RCC 7860 (cell line): ENCODE data around the gene EP300.
"Not testable (repeated sequence)": the region's sequence is repeated elsewhere in the genome, so short reads cannot be mapped to it uniquely, and the experiment has no call there.

ENCODE experiments used
- DNase-seq: peaks from one replicate; pipeline ENCODE4 v3.0.0-alpha.2; 2015; ENCODE audit warnings: low spot score
- FAIRE-seq: peaks from 2 replicates; lab custom pipeline; 2012; peaks lifted over from hg19 to GRCh38; lab: Jason Lieb, UNC

The EP300 gene

DNA sequence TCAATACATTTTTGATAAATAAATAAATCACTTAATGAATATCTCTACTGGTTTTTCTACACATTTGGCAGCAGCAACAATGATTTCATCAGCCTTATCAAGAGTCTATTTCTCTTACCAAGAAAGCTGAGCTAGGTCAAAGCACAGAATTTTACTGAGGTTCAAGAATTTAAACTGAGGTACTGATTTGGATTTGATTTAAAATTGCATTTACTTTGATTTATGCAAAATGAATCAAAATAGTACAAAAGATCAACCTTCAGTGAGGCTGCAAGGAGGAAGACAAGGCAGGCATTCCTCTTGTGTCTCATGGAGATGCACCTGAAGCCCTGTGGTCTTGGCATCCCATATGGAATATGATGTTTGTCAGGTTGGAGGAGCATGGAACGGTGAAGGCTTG lies 15.5 kb upstream of the EP300 start:
- DNase-seq (no peak), FAIRE-seq (no peak)

DNA sequence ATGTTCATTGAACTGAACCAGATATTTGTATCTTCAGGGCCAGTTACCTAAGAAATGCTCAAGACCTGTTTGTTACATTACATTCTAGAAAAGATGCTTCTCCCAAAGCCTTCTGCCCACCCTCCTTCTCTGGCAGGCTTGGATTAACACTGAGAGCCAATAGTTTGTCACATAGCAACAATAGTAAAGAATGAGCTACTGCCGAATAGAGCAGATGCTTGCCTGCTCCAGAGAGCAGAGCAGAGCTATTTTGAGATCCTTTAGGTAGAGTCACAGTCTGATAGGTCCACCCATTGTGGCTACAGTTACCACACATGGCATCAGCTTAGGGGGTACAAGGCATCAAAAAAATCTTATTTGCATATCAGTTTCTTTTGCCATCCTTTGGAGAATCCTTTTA lies 13.5 kb upstream of the EP300 start:
- FAIRE-seq, result no peak
- no peak for DNase-seq

DNA sequence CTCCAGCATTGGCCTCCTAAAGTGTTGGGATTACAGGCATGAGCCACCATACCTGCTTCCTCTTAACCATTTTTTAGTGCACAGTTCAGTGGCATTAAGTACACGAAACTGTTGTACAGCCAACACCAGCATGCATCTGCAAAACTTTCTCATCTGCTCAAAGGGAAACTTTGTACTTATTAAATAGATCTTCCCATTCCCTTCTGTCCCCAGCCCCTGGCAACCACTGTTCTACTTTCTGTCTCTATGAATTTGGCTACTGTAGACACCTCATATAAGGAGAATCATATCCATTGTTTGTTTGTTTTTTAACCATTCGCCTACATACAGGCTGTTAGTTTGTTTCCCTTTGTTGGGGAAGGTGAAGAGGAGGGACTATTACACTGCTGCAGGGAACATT lies 6.5 kb upstream of the EP300 start:
- no peak for FAIRE-seq

DNA sequence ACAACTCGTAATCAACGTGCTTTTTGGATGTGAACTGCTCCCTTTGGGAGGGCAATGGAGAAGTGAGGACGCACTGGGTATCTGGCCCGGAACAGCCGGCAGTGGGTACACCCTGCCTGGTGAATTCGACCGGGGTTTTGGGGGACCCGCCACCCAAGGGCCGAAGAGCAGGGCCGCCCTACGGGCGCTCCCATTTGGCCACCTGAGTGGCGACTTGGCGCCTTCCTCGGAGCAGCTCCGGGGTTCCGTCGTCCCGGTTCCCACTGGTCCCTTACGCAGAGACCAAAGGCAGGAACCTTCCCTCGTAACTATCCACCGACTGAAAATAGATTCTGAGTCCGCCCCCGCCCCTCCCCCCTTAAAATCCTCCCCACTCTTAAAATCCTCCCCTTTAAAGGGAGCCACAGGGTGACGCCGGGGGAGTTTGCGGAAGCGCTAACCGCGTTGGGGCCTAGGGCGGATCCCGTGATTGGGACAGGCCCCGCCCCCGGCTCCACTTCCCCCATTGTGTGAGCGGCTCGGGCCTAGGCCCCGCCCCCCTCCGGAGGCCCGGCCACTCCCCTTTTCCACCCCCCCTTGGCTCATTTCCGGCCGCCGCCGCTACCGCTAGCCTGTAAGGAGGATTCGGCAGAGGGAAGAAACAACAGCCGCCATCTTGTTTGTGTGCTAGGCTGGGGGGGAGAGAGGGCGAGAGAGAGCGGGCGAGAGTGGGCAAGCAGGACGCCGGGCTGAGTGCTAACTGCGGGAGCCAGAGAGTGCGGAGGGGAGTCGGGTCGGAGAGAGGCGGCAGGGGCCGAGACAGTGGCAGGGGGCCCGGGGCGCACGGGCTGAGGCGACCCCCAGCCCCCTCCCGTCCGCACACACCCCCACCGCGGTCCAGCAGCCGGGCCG lies 1.0 kb upstream of the EP300 start:
- DNase-seq (peak; percentile 93), FAIRE-seq (peak; percentile 89)

More for the DNA sequence above, 6.5 kb upstream of the EP300 start:
- DNase-seq, result no peak

DNA sequence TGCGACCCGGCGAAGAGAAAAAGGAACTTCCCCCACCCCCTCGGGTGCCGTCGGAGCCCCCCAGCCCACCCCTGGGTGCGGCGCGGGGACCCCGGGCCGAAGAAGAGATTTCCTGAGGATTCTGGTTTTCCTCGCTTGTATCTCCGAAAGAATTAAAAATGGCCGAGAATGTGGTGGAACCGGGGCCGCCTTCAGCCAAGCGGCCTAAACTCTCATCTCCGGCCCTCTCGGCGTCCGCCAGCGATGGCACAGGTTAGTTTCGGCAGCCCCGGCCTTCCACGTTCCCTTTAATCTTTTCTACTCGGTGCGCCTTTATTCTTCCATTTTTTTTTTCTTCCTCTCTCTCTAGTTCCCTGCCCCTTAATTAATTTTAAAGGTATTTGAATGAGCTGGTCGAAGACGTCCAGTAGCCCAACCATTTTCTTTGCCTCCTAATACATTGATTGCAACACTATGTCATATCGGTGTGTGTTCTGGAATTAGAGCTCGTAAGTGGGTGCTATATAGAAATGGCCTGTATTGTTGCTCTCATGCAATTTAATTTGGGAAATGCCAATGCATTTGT lies 537 bp downstream of the EP300 start:
- DNase-seq, result no peak
- no peak for FAIRE-seq

DNA sequence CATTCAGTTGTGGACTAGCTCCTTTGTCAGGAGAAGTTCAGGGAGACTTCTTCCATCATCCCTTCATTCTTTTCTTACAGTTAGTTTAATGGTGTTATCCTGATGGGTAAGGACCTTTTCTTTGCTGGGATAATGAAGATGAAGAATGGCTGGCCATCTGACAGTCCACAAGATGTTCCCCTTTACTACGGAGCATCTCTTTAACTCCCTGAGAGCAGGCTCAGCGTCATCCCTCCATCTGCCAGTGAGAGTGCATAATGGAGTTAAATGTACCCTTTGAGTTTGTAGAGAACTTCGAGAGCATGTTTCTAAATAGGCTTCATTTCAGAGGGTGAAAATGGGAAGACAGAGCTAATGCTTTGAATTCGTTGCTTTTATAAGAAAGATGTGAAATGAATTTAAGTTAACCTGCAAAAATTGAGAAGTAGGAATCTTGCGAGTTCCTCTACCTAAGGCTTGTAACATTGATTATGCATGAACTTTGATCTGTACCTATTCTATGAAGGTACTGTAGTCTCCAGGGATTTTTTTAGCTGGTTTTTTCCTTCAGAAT lies 1.7 kb downstream of the EP300 start:
- FAIRE-seq (no peak), DNase-seq (no peak)

DNA sequence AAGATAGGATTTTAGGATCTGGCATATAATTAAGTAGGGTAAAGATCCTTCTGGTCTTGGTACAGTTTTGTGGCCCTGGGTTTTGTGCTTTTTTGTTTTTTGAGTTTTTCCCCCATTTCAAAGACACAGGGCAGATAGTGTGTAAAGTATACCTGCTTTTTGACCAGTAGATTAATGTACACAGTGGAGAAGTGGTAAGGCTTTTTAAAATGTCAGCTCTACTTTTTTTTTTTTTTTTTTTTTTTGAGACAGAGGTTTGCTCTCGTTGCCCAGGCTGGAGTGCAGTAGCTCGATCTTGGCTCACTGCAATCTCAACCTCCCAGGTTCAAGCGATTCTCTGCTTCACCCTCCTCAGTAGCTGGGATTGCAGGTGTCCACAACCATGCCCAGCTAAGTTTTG lies 4.0 kb downstream of the EP300 start:
- FAIRE-seq (no peak), DNase-seq (no peak)

DNA sequence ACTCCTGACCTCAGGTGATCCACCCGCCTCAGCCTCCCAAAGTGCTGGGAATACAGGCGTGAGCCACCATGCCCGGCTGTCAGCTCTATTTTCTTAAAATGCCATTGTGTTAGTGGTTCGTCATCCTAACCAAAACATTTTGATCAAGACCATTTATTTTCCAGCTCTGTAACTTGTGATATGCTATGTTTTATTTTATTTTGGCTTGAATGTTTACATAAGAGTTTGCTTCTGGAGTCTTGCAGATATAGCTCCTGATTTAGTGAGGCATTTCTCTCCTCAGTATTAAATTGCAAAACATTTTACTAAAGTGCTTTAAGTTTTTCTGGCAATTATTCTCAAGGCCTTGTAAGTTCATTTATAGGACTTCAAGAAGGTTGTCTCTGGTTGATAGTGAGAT lies 4.4 kb downstream of the EP300 start:
- no peak for DNase-seq
- no peak for FAIRE-seq

DNA sequence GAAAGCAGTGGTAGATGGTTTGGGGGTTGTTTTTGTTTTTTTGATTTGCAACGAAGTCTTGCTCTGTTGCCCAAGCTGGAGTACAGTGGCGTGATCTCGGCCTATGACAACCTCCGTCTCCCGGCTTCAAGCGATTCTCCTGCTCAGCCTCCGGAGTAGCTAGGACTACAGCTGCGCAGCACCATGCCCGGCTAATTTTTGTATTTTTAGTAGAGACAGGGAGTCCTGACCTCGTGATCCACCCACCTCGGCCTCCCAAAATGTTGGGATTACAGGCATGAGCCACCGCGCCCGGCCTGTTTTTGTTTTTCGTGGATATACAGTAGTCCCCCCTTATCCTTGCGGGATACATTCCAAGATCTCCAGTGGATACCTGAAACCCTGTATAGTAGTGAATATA lies 6.6 kb downstream of the EP300 start:
- FAIRE-seq (no peak), DNase-seq (no peak)

DNA sequence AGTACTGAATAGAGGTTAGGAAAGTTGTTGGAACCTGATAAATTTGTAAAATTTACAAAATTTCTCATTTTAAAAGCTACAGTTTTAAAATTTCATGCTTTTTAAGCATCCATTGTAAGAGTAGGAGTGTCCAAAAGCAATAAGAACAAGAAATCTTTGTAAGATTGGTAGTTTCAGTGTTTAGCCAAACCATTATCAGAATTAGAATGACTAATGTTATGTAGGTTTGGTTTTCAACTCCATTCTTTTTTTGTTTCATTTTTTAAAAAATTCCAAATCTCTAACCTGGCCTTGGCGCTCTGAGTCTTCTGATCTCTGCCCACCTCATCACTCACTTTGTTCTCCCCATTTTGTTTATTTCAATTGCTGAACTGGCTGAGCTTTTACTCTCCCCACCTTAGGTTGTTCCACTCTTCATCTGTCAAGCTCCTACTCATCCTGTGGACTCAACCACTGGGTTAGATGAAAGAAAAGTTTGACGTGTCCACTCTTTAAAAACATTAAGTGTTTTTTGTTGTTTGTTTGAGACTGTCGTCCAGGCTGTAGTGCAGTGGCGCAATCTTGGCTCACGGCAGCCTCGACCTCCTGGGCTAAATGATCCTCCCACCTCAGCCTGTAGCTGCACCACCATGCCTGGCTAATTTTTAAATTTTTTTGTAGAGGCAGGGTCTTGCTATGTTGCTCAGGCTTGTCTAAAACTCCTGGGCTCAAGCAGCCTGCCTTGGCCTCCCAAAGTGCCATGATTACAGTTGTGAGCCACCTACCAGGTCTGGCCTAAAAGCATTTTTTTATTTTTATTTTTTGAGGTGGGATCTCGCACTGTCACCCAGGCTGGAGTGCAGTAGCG lies 14.0 kb downstream of the EP300 start:
- FAIRE-seq (no peak), DNase-seq (no peak)

DNA sequence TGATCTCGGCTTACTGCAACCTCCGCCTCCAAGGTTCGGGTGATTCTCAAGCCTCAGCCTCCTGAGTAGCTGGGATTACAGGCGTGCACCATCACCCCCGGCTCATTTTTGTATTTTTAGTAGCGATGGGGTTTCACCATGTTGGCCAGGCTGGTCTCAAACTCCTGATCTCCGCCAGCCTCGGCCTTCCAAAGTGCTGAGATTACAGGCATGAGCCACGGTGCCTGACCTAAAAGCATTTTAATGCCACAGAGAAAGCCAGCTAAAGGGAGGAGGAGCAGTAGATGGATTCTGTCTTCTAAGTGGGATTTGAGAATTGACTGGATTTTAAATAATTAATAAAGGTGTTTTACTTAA lies 14.6 kb downstream of the EP300 start:
- DNase-seq, FAIRE-seq: not testable (repeated sequence)

DNA sequence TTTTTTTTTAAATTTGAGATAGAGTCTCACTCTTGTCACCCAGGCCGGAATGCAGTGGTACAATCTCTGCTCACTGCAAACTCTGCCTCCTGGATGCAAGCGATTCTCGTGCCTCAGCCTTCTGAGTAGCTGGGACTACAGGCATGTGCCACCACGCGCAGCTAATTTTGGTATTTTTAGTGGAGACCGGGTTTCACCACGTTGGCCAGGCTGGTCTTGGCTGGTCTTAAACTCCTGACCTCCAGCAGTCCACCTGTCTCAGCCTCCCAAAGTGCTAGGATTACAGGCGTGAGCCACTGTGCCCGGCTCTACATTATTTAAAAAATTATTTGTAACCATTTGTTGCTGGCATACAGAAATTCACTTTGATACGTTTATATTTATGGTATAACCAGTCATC lies 18.6 kb downstream of the EP300 start:
- no peak for FAIRE-seq
- DNase-seq, result no peak

DNA sequence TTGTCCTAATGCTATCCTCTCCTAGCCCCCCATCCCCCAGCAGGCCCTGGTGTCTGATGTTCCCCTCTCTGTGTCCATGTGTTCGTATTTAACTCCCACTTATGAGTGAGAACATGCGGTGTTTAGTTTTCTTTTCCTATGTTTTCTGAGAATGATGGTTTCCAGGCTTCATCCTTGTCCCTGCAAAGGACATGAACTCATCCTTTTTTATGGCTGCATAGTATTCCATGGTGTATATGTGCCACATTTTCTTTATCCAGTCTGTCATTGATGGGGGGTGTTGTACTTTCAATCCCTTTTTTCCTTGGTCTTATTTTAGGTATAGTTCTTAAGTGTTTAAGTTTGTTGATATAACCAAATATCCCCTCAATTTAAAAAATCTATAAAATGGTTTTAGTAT lies 23.9 kb downstream of the EP300 start:
- no peak for DNase-seq

DNA sequence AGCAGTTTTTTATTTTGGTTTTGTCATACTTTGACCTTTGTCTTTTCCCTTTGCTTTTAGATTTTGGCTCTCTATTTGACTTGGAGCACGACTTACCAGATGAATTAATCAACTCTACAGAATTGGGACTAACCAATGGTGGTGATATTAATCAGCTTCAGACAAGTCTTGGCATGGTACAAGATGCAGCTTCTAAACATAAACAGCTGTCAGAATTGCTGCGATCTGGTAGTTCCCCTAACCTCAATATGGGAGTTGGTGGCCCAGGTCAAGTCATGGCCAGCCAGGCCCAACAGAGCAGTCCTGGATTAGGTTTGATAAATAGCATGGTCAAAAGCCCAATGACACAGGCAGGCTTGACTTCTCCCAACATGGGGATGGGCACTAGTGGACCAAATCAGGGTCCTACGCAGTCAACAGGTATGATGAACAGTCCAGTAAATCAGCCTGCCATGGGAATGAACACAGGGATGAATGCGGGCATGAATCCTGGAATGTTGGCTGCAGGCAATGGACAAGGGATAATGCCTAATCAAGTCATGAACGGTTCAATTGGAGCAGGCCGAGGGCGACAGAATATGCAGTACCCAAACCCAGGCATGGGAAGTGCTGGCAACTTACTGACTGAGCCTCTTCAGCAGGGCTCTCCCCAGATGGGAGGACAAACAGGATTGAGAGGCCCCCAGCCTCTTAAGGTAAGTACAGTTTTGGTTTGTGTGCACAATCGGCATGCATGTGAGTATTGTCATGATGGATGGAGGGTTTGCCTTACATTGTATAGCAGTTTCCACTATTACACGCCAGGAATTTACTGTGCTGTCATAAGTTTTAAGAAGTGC lies 25.0 kb downstream of the EP300 start:
- FAIRE-seq, result no peak
- DNase-seq, result no peak

More for the DNA sequence above, 23.9 kb downstream of the EP300 start:
- FAIRE-seq, result no peak

DNA sequence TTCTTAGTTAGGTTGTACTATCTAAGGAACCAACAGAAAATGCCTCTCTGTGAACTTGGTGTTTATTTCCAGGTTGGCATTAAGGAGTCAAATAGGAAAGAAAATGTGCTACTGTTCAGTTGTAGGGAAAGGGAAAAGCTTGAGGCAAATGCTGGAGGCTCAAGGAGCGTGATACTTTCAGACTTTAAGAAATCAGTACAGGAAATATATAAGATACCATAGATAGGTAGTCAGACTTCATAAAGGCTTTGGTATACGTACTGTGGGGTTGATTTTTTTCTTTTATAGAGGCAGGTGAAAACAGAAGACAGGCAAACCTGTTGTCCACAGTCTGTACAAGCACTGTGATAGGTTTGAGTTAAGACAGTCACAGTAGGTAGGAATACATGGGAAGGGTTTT lies 30.8 kb downstream of the EP300 start:
- FAIRE-seq, result no peak
- DNase-seq, result no peak

DNA sequence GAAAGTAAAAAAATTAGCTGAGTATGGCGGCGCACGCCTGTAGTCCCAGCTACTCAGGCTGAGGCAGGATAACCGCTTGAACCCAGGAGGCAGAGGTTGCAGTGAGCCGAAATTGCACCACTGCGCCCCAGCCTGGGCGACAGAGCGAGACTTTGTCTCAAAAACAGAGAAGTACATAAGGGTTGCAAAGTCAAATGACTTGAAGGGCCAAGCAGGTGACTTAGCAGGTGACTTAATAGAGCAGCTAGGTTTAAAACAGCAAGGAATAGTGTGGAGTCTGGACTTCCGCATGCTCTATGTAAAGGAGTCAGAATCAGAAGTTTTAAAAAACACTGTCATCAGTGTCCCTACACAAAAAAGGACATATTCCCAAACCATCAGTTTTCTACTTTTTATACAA lies 31.7 kb downstream of the EP300 start:
- FAIRE-seq, result no peak
- DNase-seq, result no peak

DNA sequence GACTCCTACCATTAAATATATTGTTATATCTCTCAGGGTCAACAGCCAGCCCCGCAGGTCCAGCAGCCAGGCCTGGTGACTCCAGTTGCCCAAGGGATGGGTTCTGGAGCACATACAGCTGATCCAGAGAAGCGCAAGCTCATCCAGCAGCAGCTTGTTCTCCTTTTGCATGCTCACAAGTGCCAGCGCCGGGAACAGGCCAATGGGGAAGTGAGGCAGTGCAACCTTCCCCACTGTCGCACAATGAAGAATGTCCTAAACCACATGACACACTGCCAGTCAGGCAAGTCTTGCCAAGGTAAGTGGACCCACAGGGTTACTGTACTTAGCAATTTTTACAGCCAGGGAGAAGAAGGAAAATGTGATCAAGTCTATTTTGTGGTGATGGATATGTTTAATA lies 35.1 kb downstream of the EP300 start:
- FAIRE-seq (no peak), DNase-seq (no peak)

DNA sequence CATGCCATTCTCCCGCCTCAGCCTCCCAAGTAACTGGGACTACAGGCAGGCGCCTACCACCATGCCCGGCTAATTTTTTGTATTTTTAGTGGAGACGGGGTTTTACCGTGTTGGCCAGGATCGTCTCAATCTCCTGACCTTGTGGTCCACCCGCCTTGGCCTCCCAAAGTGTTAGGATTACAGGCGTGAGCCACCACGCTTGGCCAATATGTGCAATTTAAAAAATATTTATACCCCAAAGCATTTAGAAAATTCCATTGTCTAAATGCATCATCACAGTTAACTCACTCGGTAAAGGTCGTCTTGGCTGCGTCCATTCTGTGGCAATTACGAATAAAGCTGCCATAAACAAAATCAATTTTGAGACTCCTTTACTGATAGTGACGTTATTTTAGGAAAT lies 36.2 kb downstream of the EP300 start:
- FAIRE-seq (no peak), DNase-seq (no peak)

DNA sequence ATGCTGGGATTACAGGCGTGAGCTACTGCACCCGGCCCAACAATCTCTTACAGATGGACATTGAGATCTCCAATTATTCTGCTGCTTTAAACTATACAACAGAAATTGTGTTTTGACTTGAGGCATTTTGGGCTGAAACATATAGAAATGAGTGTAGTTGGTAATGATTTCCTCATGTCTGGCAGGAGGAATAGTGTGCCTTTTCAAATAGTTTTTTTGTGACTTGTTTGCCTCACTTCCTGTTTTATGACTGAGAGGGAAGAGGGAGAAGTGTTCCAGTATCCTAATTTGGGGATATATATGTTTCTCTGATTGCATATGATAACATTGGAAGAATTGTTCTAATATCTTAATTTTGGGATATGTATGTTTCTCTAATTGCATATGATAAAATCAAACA lies 40.2 kb downstream of the EP300 start:
- FAIRE-seq, result no peak
- DNase-seq, result no peak

DNA sequence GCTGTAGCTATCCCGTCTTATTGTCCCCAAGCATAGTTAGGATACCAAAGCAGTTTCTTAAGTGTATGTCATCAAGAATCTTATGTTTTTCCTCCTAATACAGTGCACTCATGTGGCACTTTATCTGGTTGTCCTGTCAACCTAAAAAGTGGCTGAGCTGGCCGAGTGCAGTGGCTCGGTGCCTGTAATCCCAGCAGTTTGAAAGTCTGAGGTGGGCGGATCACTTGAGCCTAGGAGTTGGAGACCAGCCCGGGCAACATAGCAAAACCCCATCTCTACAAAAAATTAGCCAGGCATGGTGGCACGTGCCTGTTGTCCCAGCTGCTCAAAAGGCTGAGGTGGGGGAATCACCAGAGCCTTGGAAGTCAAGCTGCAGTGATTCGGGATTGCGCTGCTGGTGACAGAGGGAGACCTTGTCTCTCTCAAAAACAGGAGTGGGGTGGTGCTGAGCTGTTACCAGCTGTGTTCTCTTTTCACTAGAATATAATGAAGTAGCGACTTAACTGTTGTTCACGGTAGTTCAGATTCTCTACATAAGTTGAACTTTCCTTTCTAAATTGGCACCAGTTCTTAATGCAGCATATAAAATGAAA lies 48.1 kb downstream of the EP300 start:
- DNase-seq (no peak), FAIRE-seq (no peak)
